ENCODE results near the gene SPEM1. TPM values are rescaled to one million over a fixed set of nuclear protein-coding genes. Genes with fewer than 3 reads are reported as not detected.

Gene SPEM1
- total RNA-seq, 1 experiment from 2014 or later: 0.33 TPM

GRCh38 chr17:7466318-7466638 lies 46.2 kb downstream of the SPEM1 start:
- no peak overlapping the region for H3K56ac ChIP-seq (ENCODE audit: insufficient read length, low read depth, low read length)
- Mint-ChIP-seq H3K4me1 (peaks cover 3 to 7% of the 10 kb centered on the region in 2 experiments), H3K27ac (no peak overlapping the region), H3K9me3 (no peaks in the 10 kb centered on the region), H3K36me3 (ENCODE audit: insufficient read depth in 1 of 3, low read depth in 3 of 3) (peaks cover 2 to 19% (median 18%) of the 10 kb centered on the region in 3 experiments; a peak in 5 of 7 replicates), H3K4me3 (no peak overlapping the region), H3K27me3 (ENCODE audit: low read depth) (no peaks in the 10 kb centered on the region)
- no peak overlapping the region for H2BK12ac ChIP-seq (ENCODE audit: insufficient read length, low read depth, low read length)
- no peak overlapping the region for H3K18ac ChIP-seq (ENCODE audit: insufficient read length, low read depth, low read length)
- H2BK5ac ChIP-seq (ENCODE audit: insufficient read length, low read length): no peak overlapping the region
- H2BK20ac ChIP-seq (ENCODE audit: low read depth, low read length, poor library complexity, severe bottlenecking): no peak overlapping the region
- H3K79me1 ChIP-seq (ENCODE audit: insufficient read depth, low read depth, low read length, poor library complexity, severe bottlenecking): no peaks in the 10 kb centered on the region
- H3K14ac ChIP-seq (ENCODE audit: insufficient read depth, low read length): no peak overlapping the region; the same call in 1 of the 2 replicates
- H3K23me2 ChIP-seq (ENCODE audit: insufficient read length, low read depth, low read length, poor library complexity, severe bottlenecking): no peaks in the 10 kb centered on the region
- no peak overlapping the region for H3K4me2 ChIP-seq (ENCODE audit: insufficient read depth, insufficient read length, low read length)
- no peak overlapping the region for H2BK15ac ChIP-seq (ENCODE audit: low read depth, low read length)
- H3K4me1 ChIP-seq (ENCODE audit: insufficient read depth, low read length): peaks cover 3% of the 10 kb centered on the region; the same call in 1 of the 2 replicates
- H3K27me3 ChIP-seq (ENCODE audit: insufficient read depth, low read length): no peaks in the 10 kb centered on the region
- no peak overlapping the region for H2AK5ac ChIP-seq (ENCODE audit: insufficient read length, low read length)
- peaks cover 2% of the 10 kb centered on the region for H4K20me1 ChIP-seq (ENCODE audit: control insufficient read depth, insufficient read depth, insufficient read length)
- WGBS (ENCODE audit: extremely low coverage, insufficient read length, low lambda C conversion rate): no CpG with 5 or more reads among the region's 9 CpGs
- no peak for TF ChIP-seq CTCF (conservative IDR thresholded peaks at IDR 0.05)
- H3T11ph ChIP-seq (ENCODE audit: low read length): no peak overlapping the region
- no peak overlapping the region for H3K4ac ChIP-seq (ENCODE audit: low read depth, low read length)
- no peak overlapping the region for H4K5ac ChIP-seq (ENCODE audit: insufficient read length, low read depth, low read length)
- H4K91ac ChIP-seq (ENCODE audit: insufficient read length, low read depth, low read length): no peak overlapping the region
- H3K27ac ChIP-seq (ENCODE audit: insufficient read length, low read depth, low read length): no peak overlapping the region
- H3K9ac ChIP-seq (ENCODE audit: extremely low read depth, insufficient read length, low read length): no peak overlapping the region
- H3K79me2 ChIP-seq (ENCODE audit: insufficient read depth, low read length): no peaks in the 10 kb centered on the region
- DNase-seq: no peak
- no peak overlapping the region for H3K23ac ChIP-seq (ENCODE audit: insufficient read length, low read depth, low read length)
- no peak overlapping the region for H2BK120ac ChIP-seq (ENCODE audit: low read depth, low read length, poor library complexity, severe bottlenecking)
- no peaks in the 10 kb centered on the region for H3K9me3 ChIP-seq (ENCODE audit: control insufficient read depth, low read depth, low read length)
- H4K8ac ChIP-seq (replicated peaks; ENCODE audit: insufficient read length, low read depth, low read length): no peak overlapping the region
- H2AFZ ChIP-seq (ENCODE audit: low read length): no peak overlapping the region
